PFSK-1 (cell line): Measurements from ENCODE around the gene PDCD4.

Experiments used
- REST ChIP-seq, 2 experiments: IDR thresholded peaks; 2 replicates each; pipeline versions ENCODE4 v1.6.1 to v1.8.0; 2011 to 2012; ENCODE audit warnings: low read depth in 2 of 2, low read length in 2 of 2, control low read depth in 1 of 2, inconsistent platforms in 1 of 2, mild to moderate bottlenecking in 1 of 2, moderate library complexity in 1 of 2; ENCODE audit not compliant: insufficient read depth in 1 of 2
- TAF1 ChIP-seq: IDR thresholded peaks from 2 replicates; pipeline ENCODE4 v1.6.1; 2012; ENCODE audit warnings: low read length, control low read depth, borderline replicate concordance; ENCODE audit not compliant: insufficient read depth

- TF ChIP-seq REST (IDR thresholded peaks at IDR 0.05; ENCODE audit: insufficient read depth in 1 of 2, low read depth in 2 of 2, low read length in 2 of 2), result no peak
- TF ChIP-seq TAF1, result no peak
Observed at GRCh38 chr10:110844617-110844881, 27.2 kb upstream of the PDCD4 start.
